Neuronal stem cell (in vitro differentiated cells): ENCODE measurements around the gene SKIL.

Experiments used
- DNase-seq: peaks from one replicate; pipeline ENCODE4 v3.0.0-alpha.2; 2013; ENCODE audit warnings: low spot score
- H2AFZ ChIP-seq: one replicate; pipeline ENCODE4 v1.6.1; 2013; ENCODE audit warnings: mild to moderate bottlenecking, low read length, inconsistent platforms
- H2AK5ac ChIP-seq: 2 replicates; pipeline ENCODE4 v1.6.1; 2013; ENCODE audit warnings: low read depth, mild to moderate bottlenecking, inconsistent platforms, low read length, moderate library complexity, mixed read lengths
- H2BK120ac ChIP-seq: 2 replicates; pipeline ENCODE4 v1.6.1; 2013; ENCODE audit warnings: low read depth, mild to moderate bottlenecking, inconsistent platforms, low read length, moderate library complexity, mixed read lengths
- H2BK12ac ChIP-seq: one replicate; pipeline ENCODE4 v1.6.1; 2013; ENCODE audit warnings: low read length, inconsistent platforms
- H2BK15ac ChIP-seq: 2 replicates; pipeline ENCODE4 v1.6.1; 2013; ENCODE audit warnings: mild to moderate bottlenecking, low read length, inconsistent platforms, mixed read lengths
- H2BK5ac ChIP-seq: one replicate; pipeline ENCODE4 v1.6.1; 2013; ENCODE audit warnings: inconsistent platforms, mild to moderate bottlenecking, low read length, moderate library complexity
- H3K14ac ChIP-seq: one replicate; pipeline ENCODE4 v1.6.1; 2013; ENCODE audit warnings: low read length, inconsistent platforms
- H3K18ac ChIP-seq: 2 replicates; pipeline ENCODE4 v1.6.1; 2013; ENCODE audit warnings: low read length, inconsistent platforms
- H3K23ac ChIP-seq: 2 replicates; pipeline ENCODE4 v1.6.1; 2013; ENCODE audit warnings: low read depth, mild to moderate bottlenecking, mixed read lengths, low read length, inconsistent platforms; ENCODE audit not compliant: poor library complexity
- H3K27ac ChIP-seq: replicated peaks from 3 replicates; pipeline ENCODE4 v1.5.1; 2013; ENCODE audit warnings: low read length, inconsistent platforms
- H3K27me3 ChIP-seq, 3 experiments: 2 replicates each; pipeline ENCODE4 v1.6.1; 2013; ENCODE audit warnings: low read length in 3 of 3, mild to moderate bottlenecking in 2 of 3, inconsistent platforms in 1 of 3, low read depth in 1 of 3, mixed read lengths in 1 of 3, moderate library complexity in 1 of 3; ENCODE audit not compliant: control insufficient read depth in 3 of 3, insufficient read depth in 3 of 3
- H3K36me3 ChIP-seq, 2 donors: replicated peaks in 1 of 2; 2 replicates each; pipeline ENCODE4 v1.6.1; 2013; ENCODE audit warnings: low read length in 2 of 2; ENCODE audit not compliant: control insufficient read depth in 2 of 2, insufficient read depth in 2 of 2
- H3K4ac ChIP-seq: 2 replicates; pipeline ENCODE4 v1.6.1; 2013; ENCODE audit warnings: inconsistent platforms, mild to moderate bottlenecking, low read length, moderate library complexity
- H3K4me1 ChIP-seq, 2 donors: 1 replicate in 1 of 2; 2 replicates in 1 of 2; pipeline ENCODE4 v1.6.1; 2013; ENCODE audit warnings: low read length in 2 of 2, low read depth in 1 of 2; ENCODE audit not compliant: control insufficient read depth in 2 of 2, insufficient read depth in 1 of 2
- H3K4me2 ChIP-seq: one replicate; pipeline ENCODE4 v1.6.1; 2013; ENCODE audit warnings: mild to moderate bottlenecking, low read length, inconsistent platforms; ENCODE audit not compliant: insufficient read depth, poor library complexity, severe bottlenecking
- H3K4me3 ChIP-seq, 2 donors: 2 replicates each; pipeline ENCODE4 v1.5.1; 2013; ENCODE audit warnings: low read length in 2 of 2, mild to moderate bottlenecking in 2 of 2, inconsistent platforms in 1 of 2, moderate library complexity in 1 of 2
- H3K79me1 ChIP-seq: one replicate; pipeline ENCODE4 v1.6.1; 2013; ENCODE audit warnings: low read depth, mild to moderate bottlenecking, inconsistent platforms, low read length, moderate library complexity
- H3K9ac ChIP-seq: one replicate; pipeline ENCODE4 v1.6.1; 2013; ENCODE audit warnings: mild to moderate bottlenecking, low read depth, low read length, inconsistent platforms; ENCODE audit not compliant: poor library complexity
- H3K9me3 ChIP-seq, 2 donors: replicated peaks in 1 of 2; 2 replicates each; pipeline versions ENCODE3 to v1.6.1; 2013; ENCODE audit warnings: low read length in 2 of 2, mild to moderate bottlenecking in 2 of 2, inconsistent platforms in 1 of 2, low read depth in 1 of 2, mixed read lengths in 1 of 2, moderate library complexity in 1 of 2; ENCODE audit not compliant: control insufficient read depth in 2 of 2, insufficient read depth in 1 of 2
- H4K8ac ChIP-seq: one replicate; pipeline ENCODE4 v1.6.1; 2013; ENCODE audit warnings: low read depth, mild to moderate bottlenecking, inconsistent platforms, low read length, moderate library complexity
- H4K91ac ChIP-seq: one replicate; pipeline ENCODE4 v1.6.1; 2013; ENCODE audit warnings: low read length, low read depth, mild to moderate bottlenecking, inconsistent platforms; ENCODE audit not compliant: poor library complexity
- WGBS, 2 donors: extraction: QIAGEN DNeasy Blood & Tissue Kit; methylation state at CpG; one replicate each; pipeline ENCODE4 v1.1.7; 2013; ENCODE audit warnings: missing lambda C conversion rate in 2 of 2, mixed read lengths in 1 of 2; ENCODE audit not compliant: insufficient read length in 2 of 2, insufficient replicate concordance in 1 of 2; ENCODE audit errors: extremely low coverage in 2 of 2; 5-methylcytosine and 5-hydroxymethylcytosine counted together

SKIL gene

GRCh38 chr3:170410428-170411029, 53.0 kb downstream of the SKIL start:
- Histone ChIP-seq H2BK120ac (no peak overlapping the region), H3K23ac (no peak overlapping the region), H3K14ac (no peak overlapping the region), H3K79me1 (no peaks in the 10 kb centered on the region), H3K4me3 (no peak overlapping the region), H3K27ac (no peak overlapping the region), H3K18ac (no peak overlapping the region), H3K27me3 (no peaks in the 10 kb centered on the region), H3K4me2 (no peak overlapping the region), H3K4me1 (no peaks in the 10 kb centered on the region), H2AK5ac (no peak overlapping the region), H2BK12ac (no peak overlapping the region), H2BK5ac (no peak overlapping the region), H4K91ac (no peak overlapping the region), H4K8ac (no peak overlapping the region), H2AFZ (no peak overlapping the region), H2BK15ac (no peak overlapping the region), H3K9me3 (no peaks in the 10 kb centered on the region), H3K36me3 (no peaks in the 10 kb centered on the region), H3K9ac (no peak overlapping the region), H3K4ac (no peak overlapping the region)
- no peak for DNase-seq
- WGBS, 2 donors, result no CpG with 5 or more reads among the region's 4 CpGs

- Histone ChIP-seq H3K14ac (no peak overlapping the region), H3K27ac (no peak overlapping the region), H3K9ac (no peak overlapping the region), H3K79me1 (no peaks in the 10 kb centered on the region), H2AFZ (no peak overlapping the region), H3K9me3 (no peaks in the 10 kb centered on the region), H3K18ac (no peak overlapping the region), H3K4me1 (no peaks in the 10 kb centered on the region), H4K8ac (no peak overlapping the region), H3K4ac (no peak overlapping the region), H2BK12ac (no peak overlapping the region), H3K36me3 (no peaks in the 10 kb centered on the region), H2BK15ac (no peak overlapping the region), H3K27me3 (peaks cover 0 to 5% (median 0%) of the 10 kb centered on the region in 3 experiments), H3K4me3 (no peak overlapping the region), H2BK120ac (no peak overlapping the region), H2BK5ac (no peak overlapping the region), H3K4me2 (no peak overlapping the region), H4K91ac (no peak overlapping the region), H2AK5ac (no peak overlapping the region), H3K23ac (no peak overlapping the region)
- no peak for DNase-seq
- WGBS, 2 donors, result no CpG with 5 or more reads among the region's 4 CpGs
These were observed 55.8 kb downstream of the SKIL start for GRCh38 chr3:170413291-170413690.

GRCh38 chr3:170414202-170414663, 56.7 kb downstream of the SKIL start:
- Histone ChIP-seq H3K4me1 (peaks cover 0 to 3% of the 10 kb centered on the region in 2 donors), H4K8ac (no peak overlapping the region), H3K9ac (no peak overlapping the region), H3K79me1 (no peaks in the 10 kb centered on the region), H3K4me2 (no peak overlapping the region), H2AK5ac (no peak overlapping the region), H3K9me3 (peaks cover 0 to 4% of the 10 kb centered on the region in 2 donors), H3K27me3 (peaks cover 0 to 13% (median 0%) of the 10 kb centered on the region in 3 experiments), H3K36me3 (no peaks in the 10 kb centered on the region), H3K23ac (no peak overlapping the region), H2BK5ac (no peak overlapping the region), H2AFZ (no peak overlapping the region), H3K4me3 (no peak overlapping the region), H2BK15ac (no peak overlapping the region), H3K14ac (no peak overlapping the region), H2BK12ac (no peak overlapping the region), H3K27ac (no peak overlapping the region), H2BK120ac (no peak overlapping the region), H4K91ac (no peak overlapping the region), H3K18ac (no peak overlapping the region), H3K4ac (no peak overlapping the region)
- DNase-seq, result peak; percentile 54
- no CpG with 5 or more reads among the region's 5 CpGs for WGBS, 2 donors

- WGBS, 2 donors, result no CpG with 5 or more reads among the region's 1 CpG
- Histone ChIP-seq H3K27ac (no peak overlapping the region), H3K36me3 (no peaks in the 10 kb centered on the region), H2BK12ac (no peak overlapping the region), H2AK5ac (no peak overlapping the region), H2BK5ac (no peak overlapping the region), H4K8ac (no peak overlapping the region), H3K4me1 (peaks cover 3 to 8% of the 10 kb centered on the region in 2 donors), H3K79me1 (no peaks in the 10 kb centered on the region), H3K4ac (no peak overlapping the region), H2BK120ac (no peak overlapping the region), H3K14ac (no peak overlapping the region), H3K27me3 (peaks cover 0 to 27% (median 0%) of the 10 kb centered on the region in 3 experiments), H2AFZ (no peak overlapping the region), H2BK15ac (no peak overlapping the region), H3K23ac (no peak overlapping the region), H3K4me2 (no peak overlapping the region), H3K4me3 (no peak overlapping the region), H4K91ac (no peak overlapping the region), H3K9me3 (peaks cover 0 to 4% of the 10 kb centered on the region in 2 donors), H3K9ac (no peak overlapping the region), H3K18ac (no peak overlapping the region)
- DNase-seq, result no peak
These were observed 59.6 kb downstream of the SKIL start for GRCh38 chr3:170417090-170417489.
